Cortex of kidney (tissue), 1 donor: ENCODE results near the gene PDCD10.

Experiments
- DNase-seq: peaks from one replicate; lab custom pipeline; 2025; lab: John Stamatoyannopoulos, UW

Gene PDCD10

GRCh38 chr3:167679526-167679925, 55.2 kb downstream of the PDCD10 start:
- DNase-seq, result no peak

GRCh38 chr3:167675848-167676247, 58.8 kb downstream of the PDCD10 start:
- DNase-seq, result no peak

GRCh38 chr3:167673221-167673620, 61.5 kb downstream of the PDCD10 start:
- DNase-seq, result no peak

DNA sequence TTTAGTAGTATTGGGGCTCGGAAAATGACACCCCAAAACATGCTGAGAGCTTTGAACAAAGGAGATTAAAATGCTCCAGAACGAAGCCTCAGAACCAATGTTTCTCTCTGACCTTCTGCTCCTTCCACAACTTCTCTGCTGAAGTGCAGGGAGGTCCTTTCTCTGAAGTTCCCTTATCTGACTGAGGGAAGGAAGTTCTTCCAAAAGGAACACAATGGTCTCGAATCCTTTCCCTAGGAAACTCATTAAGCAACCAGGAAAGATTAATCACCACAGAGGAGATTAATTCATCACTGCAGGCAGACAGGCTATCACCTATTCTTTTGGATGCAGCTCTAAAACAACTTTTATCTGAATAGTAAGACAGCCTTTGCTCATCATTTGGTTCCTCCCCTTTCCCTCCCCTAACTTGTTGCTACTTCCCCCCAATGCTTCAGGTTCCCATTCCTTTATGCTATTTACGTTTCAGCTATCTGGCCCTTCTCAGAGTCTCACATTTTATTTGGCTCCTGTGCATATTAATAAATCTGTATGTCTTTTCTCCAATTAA, 62.7 kb downstream of the PDCD10 start:
- DNase-seq, result no peak

GRCh38 chr3:167669699-167670098, 65.0 kb downstream of the PDCD10 start:
- no peak for DNase-seq

GRCh38 chr3:167668651-167669050, 66.0 kb downstream of the PDCD10 start:
- DNase-seq, result no peak

- no peak for DNase-seq
Measured at GRCh38 chr3:167666563-167666962, 68.1 kb downstream of the PDCD10 start.

DNA sequence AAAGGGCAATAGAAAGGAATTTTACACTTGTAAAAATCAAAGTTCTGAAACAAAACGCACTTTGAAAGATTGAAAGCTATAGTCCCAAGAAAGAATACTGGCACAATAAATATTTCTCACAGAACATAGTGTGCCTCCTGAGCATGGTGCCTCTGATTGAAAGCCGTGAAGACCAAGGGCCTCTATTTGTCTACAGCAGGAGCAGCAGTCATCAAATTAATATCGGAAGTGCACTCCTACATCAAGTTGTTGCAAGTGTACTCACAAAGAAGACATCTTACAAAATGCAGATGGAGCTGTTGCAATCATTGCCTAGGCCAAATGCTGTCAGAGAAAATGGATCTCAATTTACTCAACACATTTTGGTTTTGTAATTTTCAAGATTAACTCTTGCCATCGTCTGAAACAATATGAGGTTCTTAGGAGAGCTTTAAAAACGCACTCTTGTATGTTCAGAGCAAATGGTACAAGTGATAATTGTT, 71.7 kb downstream of the PDCD10 start:
- no peak for DNase-seq

DNA sequence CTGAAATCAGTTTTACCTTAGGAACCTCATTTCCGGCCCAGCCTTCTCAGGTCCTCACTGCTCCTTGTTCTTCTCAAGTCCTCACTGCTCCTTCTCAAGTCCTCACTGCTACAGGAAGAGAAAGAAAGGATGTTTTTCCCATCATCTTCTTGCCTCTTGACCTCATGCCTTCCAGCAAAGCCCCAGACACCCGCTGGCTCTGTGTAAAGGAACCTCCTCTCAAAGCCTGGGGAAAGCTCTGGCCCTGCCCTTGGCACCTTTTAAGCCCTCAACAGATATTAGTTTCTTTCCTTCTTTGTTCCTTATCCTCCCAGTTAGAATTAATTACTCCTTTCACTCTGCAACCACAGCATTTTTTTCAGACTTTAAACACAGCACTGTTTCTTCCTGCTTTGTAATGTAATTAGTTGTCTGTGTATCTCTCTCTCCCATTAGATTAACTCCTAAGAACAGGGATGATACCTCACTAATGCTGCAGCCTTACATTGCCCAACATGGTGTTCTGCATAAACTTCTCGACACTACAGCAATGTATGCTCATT, 76.9 kb downstream of the PDCD10 start:
- no peak for DNase-seq

GRCh38 chr3:167656821-167657220, 77.9 kb downstream of the PDCD10 start:
- no peak for DNase-seq

DNA sequence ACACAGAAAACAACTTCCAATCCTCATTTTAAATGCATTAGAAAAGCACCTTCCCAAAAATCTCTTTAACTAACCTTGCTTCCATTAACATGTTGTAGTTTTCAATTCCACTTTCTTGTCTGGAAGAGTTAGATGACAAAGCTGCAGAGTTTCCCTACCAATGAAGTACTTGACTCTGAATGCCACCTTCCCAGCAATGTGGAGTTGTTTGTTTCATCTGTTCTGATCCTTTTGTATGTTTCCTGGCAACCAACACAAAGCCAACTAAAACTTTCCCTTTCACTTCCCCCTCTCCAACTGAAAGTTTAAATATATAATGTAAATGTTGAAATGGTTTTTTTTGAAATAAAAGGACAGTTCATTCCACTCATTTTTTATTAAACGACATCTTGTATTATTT, 80.9 kb downstream of the PDCD10 start, which contains the start of gene WDR49:
Gene WDR49 (minus strand): TSS at position 183 of the 400 bp plus-strand sequence. CDS start 517 bp downstream, outside the sequence.
- DNase-seq, result no peak

GRCh38 chr3:167653155-167653554, 81.5 kb downstream of the PDCD10 start:
- DNase-seq, result no peak

DNA sequence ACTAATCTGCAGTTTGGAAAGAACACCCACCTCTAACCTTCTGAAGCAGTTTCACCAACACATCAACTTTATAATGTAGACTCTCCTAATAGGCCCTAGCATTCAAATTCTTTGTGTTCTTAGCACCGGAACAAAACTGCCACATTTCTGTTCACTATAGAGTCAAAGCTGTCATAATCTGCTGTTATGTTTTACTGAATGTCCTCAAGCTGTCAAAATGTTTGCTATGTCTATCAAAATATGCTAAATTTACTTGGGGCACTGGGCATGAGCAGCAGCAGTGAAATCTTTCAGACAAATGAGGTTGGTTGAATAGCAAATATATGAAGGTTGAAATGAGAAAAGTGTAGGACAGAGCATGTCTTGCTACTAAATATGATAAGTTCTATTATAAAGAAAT, 82.9 kb downstream of the PDCD10 start:
- no peak for DNase-seq

DNA sequence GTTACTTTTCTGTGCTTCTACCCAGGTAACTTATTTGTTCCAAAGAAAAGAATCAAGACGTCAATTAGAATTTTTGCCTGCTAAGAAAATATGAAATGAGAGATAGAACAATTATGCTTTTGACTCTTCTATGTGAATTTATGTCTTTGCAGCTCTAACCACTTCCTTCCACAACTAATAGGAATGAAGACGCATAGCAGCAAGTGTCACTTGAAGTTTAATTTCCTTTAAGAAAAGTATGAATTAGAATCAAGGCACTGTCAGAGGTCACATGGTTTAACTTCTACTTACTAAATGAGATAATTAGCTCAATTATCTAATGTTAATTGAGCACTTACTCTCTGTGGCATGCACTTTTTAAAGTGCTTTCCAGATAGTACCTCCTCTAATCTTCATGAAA, 84.2 kb downstream of the PDCD10 start:
- no peak for DNase-seq

DNA sequence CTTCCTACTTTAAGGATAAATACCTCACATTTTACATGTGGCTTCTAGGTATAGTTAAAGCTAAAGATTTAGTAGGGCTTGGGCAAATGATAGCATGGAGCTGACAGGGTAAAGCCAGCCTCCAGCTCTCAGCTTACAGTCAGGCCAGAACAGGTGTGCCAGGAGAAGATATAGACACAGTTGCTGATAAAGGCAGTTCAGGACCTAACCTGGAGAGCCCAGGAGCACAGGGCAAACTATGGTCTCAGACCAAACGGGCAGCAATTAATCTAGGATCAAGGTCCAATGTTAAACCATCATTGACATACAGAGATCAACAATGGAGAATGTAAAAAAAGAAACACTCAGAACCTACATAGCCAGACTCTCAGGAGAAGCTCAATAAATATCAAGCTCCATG, 84.9 kb downstream of the PDCD10 start:
- DNase-seq, result no peak

GRCh38 chr3:167644611-167645010, 90.1 kb downstream of the PDCD10 start:
- no peak for DNase-seq
